A549 (cell line): ENCODE data around the gene SNORC. TPM values are rescaled to one million over a fixed set of nuclear protein-coding genes. Genes with fewer than 3 reads are reported as not detected.
A peak's percentile ranks its signal among the peaks of the same experiment; 100 is the strongest.

Experiments
- ATAC-seq, 2 experiments: fragments of 200-7000 bp in 1 of 2; fragments of >200 bp in 1 of 2; cut with Nextera tagmentation in 1 of 2; cut with Tn5 transposase in 1 of 2; 3 replicates each; pipeline versions ENCODE4 v1.8.0 to v1.9.1; 2018 to 2020; ENCODE audit warnings: mild to moderate bottlenecking in 1 of 2, moderate library complexity in 1 of 2
- CTCF ChIA-PET: fragments of 300-600 bp; sonication (Branson Sonifier 250); formaldehyde crosslinking; extraction: SDS; loops from one replicate; lab custom pipeline; 2021; ENCODE audit warnings: antibody characterized with exemption, inconsistent platforms; lab: Yijun Ruan, JAX
- POLR2A ChIA-PET: fragments of 350-600 bp; formaldehyde crosslinking; extraction: SDS; loops from one replicate; lab custom pipeline; 2021; ENCODE audit warnings: antibody characterized with exemption, inconsistent platforms; lab: Yijun Ruan, JAX
- DNase-seq, 2 experiments: peaks; one replicate each; pipeline versions ENCODE4 v3.0.0 to v3.0.0-alpha.2; 2011 to 2016; ENCODE audit warnings: low read depth in 1 of 2, low spot score in 1 of 2
- FAIRE-seq: peaks from 2 replicates; lab custom pipeline; 2011; peaks lifted over from hg19 to GRCh38; lab: Jason Lieb, UNC
- H3K27ac ChIP-seq, 2 experiments: fragments of >200 bp; sonication (Bioruptor Twin); formaldehyde crosslinking; 3 replicates each; pipeline ENCODE4 v1.5.1; 2016 to 2017
- H3K4me1 ChIP-seq: fragments of >200 bp; sonication (Bioruptor Twin); formaldehyde crosslinking; 3 replicates; pipeline ENCODE4 v1.6.1; 2016
- H3K4me2 ChIP-seq: fragments of >200 bp; sonication (Bioruptor Twin); formaldehyde crosslinking; 3 replicates; pipeline ENCODE4 v1.6.1; 2016
- H3K4me3 ChIP-seq: fragments of >200 bp; sonication (Bioruptor Twin); formaldehyde crosslinking; 3 replicates; pipeline ENCODE4 v1.5.1; 2016
- H3K9me3 ChIP-seq: fragments of >200 bp; sonication (Bioruptor Twin); formaldehyde crosslinking; 3 replicates; pipeline ENCODE4 v1.6.1; 2016
- BCL3 ChIP-seq: fragments of >200 bp; sonication (Bioruptor Twin); formaldehyde crosslinking; IDR thresholded peaks from 3 replicates; pipeline ENCODE4 v1.6.1; 2016
- CEBPB ChIP-seq, 2 experiments: fragments of >200 bp in 1 of 2; sonication (Bioruptor Twin) in 1 of 2; formaldehyde crosslinking in 1 of 2; IDR thresholded peaks; 2 replicates each; pipeline ENCODE4 v1.6.1; 2012 to 2016
- CTCF ChIP-seq: fragments of >200 bp; sonication (Bioruptor Twin); formaldehyde crosslinking; IDR thresholded peaks from 3 replicates; pipeline ENCODE4 v1.5.1; 2016
- ESRRA ChIP-seq: fragments of 150-350 bp; IDR thresholded peaks from 2 replicates; pipeline ENCODE4 v1.6.1; 2014; ENCODE audit warnings: mild to moderate bottlenecking, low read length, borderline replicate concordance
- GATA3 ChIP-seq: IDR thresholded peaks from 2 replicates; pipeline ENCODE4 v1.6.1; 2012; ENCODE audit warnings: borderline replicate concordance
- HES2 ChIP-seq: fragments of >200 bp; sonication (Bioruptor Twin); formaldehyde crosslinking; IDR thresholded peaks from 2 replicates; pipeline ENCODE4 v1.6.1; 2016
- HOXB13 ChIP-seq: fragments of 250-450 bp; sonication (Bioruptor Pico); IDR thresholded peaks from 2 replicates; pipeline ENCODE4 v1.5.0; 2020; ENCODE audit warnings: low read depth, mild to moderate bottlenecking, moderate library complexity
- JUNB ChIP-seq: fragments of >200 bp; sonication (Bioruptor Twin); formaldehyde crosslinking; IDR thresholded peaks from 2 replicates; pipeline ENCODE4 v1.6.1; 2016
- KDM5A ChIP-seq: fragments of 200-600 bp; sonication (generic); IDR thresholded peaks from 2 replicates; pipeline ENCODE4 v1.6.1; 2016; ENCODE audit warnings: antibody characterized with exemption, mild to moderate bottlenecking
- PBX3 ChIP-seq: IDR thresholded peaks from 2 replicates; pipeline ENCODE4 v1.6.1; 2012
- POLR2A ChIP-seq: IDR thresholded peaks from 2 replicates; pipeline ENCODE4 v1.6.1; 2012; ENCODE audit warnings: mild to moderate bottlenecking, low read length
- POLR2AphosphoS2 ChIP-seq: conservative IDR thresholded peaks from 2 replicates; pipeline ENCODE4 v1.6.1; 2012; ENCODE audit warnings: low read length, improper control_type of control experiment, inconsistent platforms
- RAD21 ChIP-seq, 2 experiments: fragments of >200 bp in 1 of 2; sonication (Bioruptor Twin) in 1 of 2; formaldehyde crosslinking in 1 of 2; IDR thresholded peaks in 1 of 2; conservative IDR thresholded peaks in 1 of 2; 2 replicates in 1 of 2; 3 replicates in 1 of 2; pipeline ENCODE4 v1.6.1; 2012 to 2018; ENCODE audit warnings: inconsistent platforms in 1 of 2
- RCOR1 ChIP-seq: fragments of 150-350 bp; IDR thresholded peaks from 2 replicates; pipeline ENCODE4 v1.6.1; 2014; ENCODE audit warnings: antibody characterized with exemption, low read length, low read depth
- REST ChIP-seq: fragments of 200-600 bp; sonication (generic); IDR thresholded peaks from 2 replicates; pipeline ENCODE4 v1.6.1; 2016; ENCODE audit warnings: antibody characterized with exemption, mild to moderate bottlenecking, moderate library complexity
- SMC3 ChIP-seq: fragments of >200 bp; sonication (Bioruptor Twin); formaldehyde crosslinking; IDR thresholded peaks from 3 replicates; pipeline ENCODE4 v1.6.1; 2018; ENCODE audit warnings: inconsistent platforms
- ZNF302 ChIP-seq: fragments of 250-450 bp; sonication (Bioruptor Pico); IDR thresholded peaks from 2 replicates; pipeline ENCODE4 v1.9.0; 2021; ENCODE audit warnings: inconsistent platforms, mild to moderate bottlenecking, moderate library complexity
- WGBS: methylation state at CpG from one replicate; pipeline ENCODE4 v1.1.6; 2017; ENCODE audit errors: missing lambda C conversion rate; 5-methylcytosine and 5-hydroxymethylcytosine counted together
- polyA plus RNA-seq, 4 experiments: library from polyadenylated mRNA; depleted of rRNA in 3 of 4; stranded (reverse); fragments of >200 nt; fragmentation: RNase III in 1 of 4; extraction: RNeasy Plus Mini Kit Qiagen cat#74134 plus additional on column Dnase treatment in 1 of 4; gene quantifications; 2 replicates in 3 of 4; 3 replicates in 1 of 4; pipeline ENCODE4 v1.2.3, GENCODE V29; 2011 to 2017

SNORC gene
- polyA plus RNA-seq, 2 of the 4 experiments (the other 2 are of a cell fraction): 8.4 to 9.1 TPM

- no peak overlapping the region for H3K4me3 ChIP-seq
- TF ChIP-seq REST: no peak
- peak; percentile 25; the same call in 1 of the 3 replicates for TF ChIP-seq CTCF
- no peak for TF ChIP-seq KDM5A
- TF ChIP-seq RAD21 (conservative IDR thresholded peaks at IDR 0.05 in 1 of 2, IDR thresholded peaks at IDR 0.05 in 1 of 2): peak in 1 of 2 experiments; percentile 56; a peak in 3 of 5 replicates
- TF ChIP-seq SMC3: peak; percentile 35; the same call in 2 of the 3 replicates
- TF ChIP-seq BCL3: no peak
- no peaks in the 10 kb centered on the region for H3K4me1 ChIP-seq
- FAIRE-seq (no peak), DNase-seq (peak in 1 of 2 experiments; percentile 43), ATAC-seq (peak; percentile 32 to 63; a peak in 5 of 6 replicates)
- peak overlapping the region in 1 of 2 experiments; percentile 43; a peak in 3 of 6 replicates for H3K27ac ChIP-seq
- POLR2A ChIA-PET: no interaction called here
- 80% methylated on average over 15 of the region's 15 CpGs for WGBS
- CTCF ChIA-PET: interaction anchor here (0.8 to 1.7 kb wide), 10 partner anchors 8 to 365 kb away, joined by 3 to 6 read pairs (median 3); partner anchors contain the start of genes ATG16L1 and INPP5D
- no peak overlapping the region for H3K4me2 ChIP-seq
- H3K9me3 ChIP-seq: no peaks in the 10 kb centered on the region
These were observed 17.2 kb downstream of the SNORC start for GRCh38 chr2:232887171-232887850.

GRCh38 chr2:232888099-232888836 is 18.2 kb downstream of the SNORC start:
- Histone ChIP-seq H3K9me3 (no peaks in the 10 kb centered on the region), H3K4me2 (no peak overlapping the region), H3K27ac (no peak overlapping the region), H3K4me1 (no peaks in the 10 kb centered on the region), H3K4me3 (no peak overlapping the region)
- ATAC-seq (no peak), DNase-seq (no peak), FAIRE-seq (no peak)
- POLR2A ChIA-PET: no interaction called here
- 80% methylated on average over 21 of the region's 21 CpGs for WGBS
- TF ChIP-seq KDM5A (no peak), POLR2A (0 out of 2 replicates have a peak, but pooled peaks have one; percentile 13), CEBPB (IDR thresholded peaks at IDR 0.05) (no peak)
- CTCF ChIA-PET: interaction anchor here (0.9 to 1.7 kb wide), 4 partner anchors 8 to 35 kb away, joined by 3 to 6 read pairs (median 4); no protein-coding TSS in a partner anchor

- ChIA-PET CTCF (interaction anchor here (0.7 to 1.7 kb wide), 2 partner anchors 9 to 143 kb away, joined by 3 read pairs; no protein-coding TSS in a partner anchor), POLR2A (no interaction called here)
- no peaks in the 10 kb centered on the region for H3K4me1 ChIP-seq
- no peak for DNase-seq
- WGBS: 85% methylated on average over 14 of the region's 14 CpGs
- no peak overlapping the region for H3K4me3 ChIP-seq
- no peak overlapping the region for H3K27ac ChIP-seq
- FAIRE-seq: no peak
- H3K4me2 ChIP-seq: no peak overlapping the region
- no peaks in the 10 kb centered on the region for H3K9me3 ChIP-seq
- no peak for ATAC-seq
- TF ChIP-seq RCOR1: no peak
- no peak for TF ChIP-seq JUNB
- TF ChIP-seq GATA3: no peak
- no peak for TF ChIP-seq HOXB13 (CRISPR knock-in tag)
- TF ChIP-seq PBX3: no peak
- TF ChIP-seq POLR2AphosphoS2: no peak
- no peak for TF ChIP-seq ZNF302 (CRISPR knock-in tag)
- no peak for TF ChIP-seq CTCF
- no peak for TF ChIP-seq POLR2A
- no peak for TF ChIP-seq ESRRA
- TF ChIP-seq HES2: no peak
These were observed 18.9 kb downstream of the SNORC start for GRCh38 chr2:232888839-232889529.
